Endothelial cell of umbilical vein (primary cell): ENCODE data around the gene BPTF.

Experiments
- EZH2 ChIP-seq: IDR thresholded peaks from 2 replicates; pipeline ENCODE4 v1.6.1; 2012; ENCODE audit warnings: borderline replicate concordance, low read depth, mild to moderate bottlenecking, moderate library complexity, low read length, inconsistent platforms; ENCODE audit not compliant: severe bottlenecking
- JUN ChIP-seq: IDR thresholded peaks from 2 replicates; pipeline ENCODE4 v1.6.1; 2011; ENCODE audit warnings: borderline replicate concordance, low read depth; ENCODE audit not compliant: insufficient read length, insufficient read depth
- POLR2A ChIP-seq: IDR thresholded peaks from 2 replicates; pipeline ENCODE4 v1.6.1; 2012; ENCODE audit warnings: low read depth, mild to moderate bottlenecking, control low read depth, low read length
- POLR2AphosphoS5 ChIP-seq: IDR thresholded peaks from 2 replicates; pipeline ENCODE4 v1.6.1; 2012; ENCODE audit warnings: low read depth, mild to moderate bottlenecking, control low read depth, low read length, moderate library complexity; ENCODE audit not compliant: insufficient read depth
- TF ChIP-seq, protein P1 (sequence below), 2 donors: IDR thresholded peaks; 1 replicate in 1 of 2; 2 replicates in 1 of 2; pipeline ENCODE4 v1.5.1; 2011; ENCODE audit warnings: low read length in 2 of 2, mild to moderate bottlenecking in 2 of 2, moderate library complexity in 2 of 2, control low read depth in 1 of 2, inconsistent platforms in 1 of 2, low read depth in 1 of 2; ENCODE audit not compliant: insufficient read depth in 1 of 2; ENCODE audit errors: extremely low read depth in 1 of 2

GRCh38 chr17:67862614-67863217, 37.4 kb downstream of the BPTF start:
- TF ChIP-seq POLR2A (no peak), JUN (no peak), EZH2 (no peak), POLR2AphosphoS5 (no peak)
- TF ChIP-seq, protein P1, sequence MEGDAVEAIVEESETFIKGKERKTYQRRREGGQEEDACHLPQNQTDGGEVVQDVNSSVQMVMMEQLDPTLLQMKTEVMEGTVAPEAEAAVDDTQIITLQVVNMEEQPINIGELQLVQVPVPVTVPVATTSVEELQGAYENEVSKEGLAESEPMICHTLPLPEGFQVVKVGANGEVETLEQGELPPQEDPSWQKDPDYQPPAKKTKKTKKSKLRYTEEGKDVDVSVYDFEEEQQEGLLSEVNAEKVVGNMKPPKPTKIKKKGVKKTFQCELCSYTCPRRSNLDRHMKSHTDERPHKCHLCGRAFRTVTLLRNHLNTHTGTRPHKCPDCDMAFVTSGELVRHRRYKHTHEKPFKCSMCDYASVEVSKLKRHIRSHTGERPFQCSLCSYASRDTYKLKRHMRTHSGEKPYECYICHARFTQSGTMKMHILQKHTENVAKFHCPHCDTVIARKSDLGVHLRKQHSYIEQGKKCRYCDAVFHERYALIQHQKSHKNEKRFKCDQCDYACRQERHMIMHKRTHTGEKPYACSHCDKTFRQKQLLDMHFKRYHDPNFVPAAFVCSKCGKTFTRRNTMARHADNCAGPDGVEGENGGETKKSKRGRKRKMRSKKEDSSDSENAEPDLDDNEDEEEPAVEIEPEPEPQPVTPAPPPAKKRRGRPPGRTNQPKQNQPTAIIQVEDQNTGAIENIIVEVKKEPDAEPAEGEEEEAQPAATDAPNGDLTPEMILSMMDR (IDR thresholded peaks at IDR 0.05; ENCODE audit: extremely low read depth in 1 of 2, insufficient read depth in 1 of 2, low read depth in 1 of 2, low read length in 2 of 2), result no peak
